NB4 (cell line): ENCODE data around the gene HCN1.
A peak's percentile ranks its signal among the peaks of the same experiment; 100 is the strongest.

Source experiments
- DNase-seq: peaks from one replicate; pipeline ENCODE4 v3.0.0; 2010; ENCODE audit warnings: low read depth
- H3K4me3 ChIP-seq: one replicate; pipeline ENCODE4 v1.5.1; 2011; ENCODE audit warnings: mild to moderate bottlenecking, low read depth, low read length, moderate library complexity
- CTCF ChIP-seq: IDR thresholded peaks from one replicate; pipeline ENCODE4 v1.5.1; 2012; ENCODE audit warnings: low read depth, low read length
- MAX ChIP-seq: IDR thresholded peaks from 2 replicates; pipeline ENCODE4 v1.6.1; 2011; ENCODE audit warnings: low read depth, low read length
- MYC ChIP-seq: IDR thresholded peaks from 2 replicates; pipeline ENCODE4 v1.6.1; 2011; ENCODE audit warnings: low read depth, low read length
- POLR2A ChIP-seq: IDR thresholded peaks from 2 replicates; pipeline ENCODE4 v1.6.1; 2011; ENCODE audit warnings: mild to moderate bottlenecking; ENCODE audit not compliant: insufficient read length; ENCODE audit errors: extremely low read depth

The HCN1 gene

GRCh38 chr5:45578270-45578669 is 117.9 kb downstream of the HCN1 start:
- no peak for DNase-seq

GRCh38 chr5:45568813-45569212 is 127.4 kb downstream of the HCN1 start:
- H3K4me3 ChIP-seq, result no peak overlapping the region
- no peak for DNase-seq
- TF ChIP-seq CTCF, result no peak
- TF ChIP-seq MAX, result no peak
- TF ChIP-seq MYC, result no peak
- TF ChIP-seq POLR2A, result no peak

More at GRCh38 chr5:45578270-45578669, 117.9 kb downstream of the HCN1 start:
- TF ChIP-seq MYC (no peak), POLR2A (no peak), CTCF (no peak), MAX (no peak)
- no peak overlapping the region for H3K4me3 ChIP-seq

GRCh38 chr5:45542421-45542820 is 153.8 kb downstream of the HCN1 start:
- no peak overlapping the region for H3K4me3 ChIP-seq
- TF ChIP-seq CTCF, result no peak
- TF ChIP-seq MYC, result no peak
- no peak for TF ChIP-seq POLR2A
- DNase-seq, result no peak

- H3K4me3 ChIP-seq, result no peak overlapping the region
- no peak for DNase-seq
- no peak for TF ChIP-seq CTCF
- TF ChIP-seq MAX, result no peak
- no peak for TF ChIP-seq MYC
- no peak for TF ChIP-seq POLR2A
Observed at GRCh38 chr5:45533663-45534062, 162.5 kb downstream of the HCN1 start.

- no peak for TF ChIP-seq MAX
- TF ChIP-seq POLR2A, result no peak
- TF ChIP-seq CTCF, result no peak
- TF ChIP-seq MYC, result no peak
- no peak for DNase-seq
- no peak overlapping the region for H3K4me3 ChIP-seq
Observed at GRCh38 chr5:45532826-45533624, 163.2 kb downstream of the HCN1 start.

- peak; percentile 49 for DNase-seq
- no peak overlapping the region for H3K4me3 ChIP-seq
- peak; percentile 54 for TF ChIP-seq CTCF
- no peak for TF ChIP-seq POLR2A
Observed at GRCh38 chr5:45521067-45521466, 175.1 kb downstream of the HCN1 start.
